HG03378 (cell line): ENCODE results near the gene SKA3.
"Not testable (repeated sequence)": the region's sequence is repeated elsewhere in the genome, so short reads cannot be mapped to it uniquely, and the experiment has no call there.

Source experiments
- ATAC-seq: cut with Tn5 transposase; IDR thresholded peaks from one replicate; pipeline ENCODE4 v1.9.1; 2021; ENCODE audit warnings: mild to moderate bottlenecking, moderate library complexity; ENCODE audit not compliant: unreplicated experiment

Gene SKA3

GRCh38 chr13:21176215-21176981, at the start of gene SKA3, which contains the start of gene MRPL57:
Gene SKA3 (minus strand): TSS chr13:21176552. CDS start chr13:21176477, 75 bp downstream.
Gene MRPL57 (plus strand): TSS chr13:21176658. CDS start chr13:21176917, 259 bp downstream.
- ATAC-seq: peak; percentile 73

GRCh38 chr13:21225082-21225481, 48.7 kb upstream of the SKA3 start:
- no peak for ATAC-seq

GRCh38 chr13:21221268-21221667, 44.9 kb upstream of the SKA3 start:
- no peak for ATAC-seq

GRCh38 chr13:21219716-21220115, 43.4 kb upstream of the SKA3 start:
- ATAC-seq: not testable (repeated sequence)

- no peak for ATAC-seq
Observed at GRCh38 chr13:21219036-21219381, 42.7 kb upstream of the SKA3 start.

GRCh38 chr13:21218351-21219035, 42.1 kb upstream of the SKA3 start:
- peak; percentile 97 for ATAC-seq

GRCh38 chr13:21216332-21216731, 40.0 kb upstream of the SKA3 start:
- no peak for ATAC-seq

GRCh38 chr13:21215419-21215818, 39.1 kb upstream of the SKA3 start:
- not testable (repeated sequence) for ATAC-seq

GRCh38 chr13:21212138-21212775, 35.9 kb upstream of the SKA3 start:
- no peak for ATAC-seq

- no peak for ATAC-seq
Observed at GRCh38 chr13:21208652-21209154, 32.4 kb upstream of the SKA3 start.

- no peak for ATAC-seq
Observed at GRCh38 chr13:21202767-21203531, 26.6 kb upstream of the SKA3 start.

- ATAC-seq: not testable (repeated sequence)
Observed at GRCh38 chr13:21201456-21202190, 25.3 kb upstream of the SKA3 start.

- ATAC-seq: not testable (repeated sequence)
Observed at GRCh38 chr13:21198391-21198790, 22.0 kb upstream of the SKA3 start.

- ATAC-seq: not testable (repeated sequence)
Observed at GRCh38 chr13:21197606-21198225, 21.4 kb upstream of the SKA3 start.

GRCh38 chr13:21194756-21195155, 18.4 kb upstream of the SKA3 start:
- ATAC-seq: not testable (repeated sequence)

GRCh38 chr13:21186410-21186809, 10.1 kb upstream of the SKA3 start:
- ATAC-seq: not testable (repeated sequence)

GRCh38 chr13:21181671-21182070, 5.3 kb upstream of the SKA3 start:
- no peak for ATAC-seq

GRCh38 chr13:21176982-21177284, 581 bp upstream of the SKA3 start:
- ATAC-seq: peak; percentile 8

- ATAC-seq: peak; percentile 1
Observed at GRCh38 chr13:21175656-21176214, 617 bp downstream of the SKA3 start.
